RWPE2 (cell line): ENCODE results near the gene CENPN.

Source experiments
- ATAC-seq: fragments of 200-7000 bp; cut with Tn5 transposase; 3 replicates; pipeline ENCODE4 v1.9.1; 2021; ENCODE audit warnings: low read depth
- DNase-seq: peaks from one replicate; pipeline ENCODE4 v3.0.0-alpha.2; 2020; ENCODE audit warnings: low spot score
- H3K27ac ChIP-seq: fragments of 450-650 bp; 2 replicates; pipeline ENCODE4 v1.5.1; 2017; ENCODE audit warnings: mild to moderate bottlenecking; ENCODE audit not compliant: poor library complexity, severe bottlenecking
- H3K27me3 ChIP-seq: fragments of 250-450 bp; sonication (Bioruptor Pico); 2 replicates; pipeline ENCODE4 v1.5.1; 2021; ENCODE audit warnings: mild to moderate bottlenecking, moderate library complexity; ENCODE audit not compliant: insufficient read depth, poor library complexity, severe bottlenecking
- H3K36me3 ChIP-seq: fragments of 250-450 bp; sonication (Bioruptor Pico); 2 replicates; pipeline ENCODE4 v1.5.1; 2020; ENCODE audit warnings: low read depth, mild to moderate bottlenecking, moderate library complexity
- H3K4me1 ChIP-seq: fragments of 250-450 bp; sonication (Bioruptor Pico); 2 replicates; pipeline ENCODE4 v1.5.1; 2021; ENCODE audit warnings: mild to moderate bottlenecking, moderate library complexity; ENCODE audit not compliant: insufficient read depth, poor library complexity, severe bottlenecking
- H3K4me3 ChIP-seq: fragments of 250-450 bp; sonication (Bioruptor Pico); 2 replicates; pipeline ENCODE4 v1.5.1; 2021; ENCODE audit warnings: mild to moderate bottlenecking, moderate library complexity; ENCODE audit not compliant: severe bottlenecking
- H3K9me3 ChIP-seq: fragments of 250-450 bp; sonication (Bioruptor Pico); 2 replicates; pipeline ENCODE4 v1.5.1; 2021; ENCODE audit warnings: mild to moderate bottlenecking, moderate library complexity; ENCODE audit not compliant: severe bottlenecking
- TF ChIP-seq, protein P1 (sequence below): fragments of 450-650 bp; IDR thresholded peaks from one replicate; pipeline ENCODE4 v1.5.1; 2017; ENCODE audit warnings: mild to moderate bottlenecking, moderate library complexity; ENCODE audit not compliant: poor library complexity, severe bottlenecking

Gene CENPN

GRCh38 chr16:81014672-81015071 lies 7.7 kb downstream of the CENPN start:
- DNase-seq (no peak), ATAC-seq (no peak)
- TF ChIP-seq, protein P1, sequence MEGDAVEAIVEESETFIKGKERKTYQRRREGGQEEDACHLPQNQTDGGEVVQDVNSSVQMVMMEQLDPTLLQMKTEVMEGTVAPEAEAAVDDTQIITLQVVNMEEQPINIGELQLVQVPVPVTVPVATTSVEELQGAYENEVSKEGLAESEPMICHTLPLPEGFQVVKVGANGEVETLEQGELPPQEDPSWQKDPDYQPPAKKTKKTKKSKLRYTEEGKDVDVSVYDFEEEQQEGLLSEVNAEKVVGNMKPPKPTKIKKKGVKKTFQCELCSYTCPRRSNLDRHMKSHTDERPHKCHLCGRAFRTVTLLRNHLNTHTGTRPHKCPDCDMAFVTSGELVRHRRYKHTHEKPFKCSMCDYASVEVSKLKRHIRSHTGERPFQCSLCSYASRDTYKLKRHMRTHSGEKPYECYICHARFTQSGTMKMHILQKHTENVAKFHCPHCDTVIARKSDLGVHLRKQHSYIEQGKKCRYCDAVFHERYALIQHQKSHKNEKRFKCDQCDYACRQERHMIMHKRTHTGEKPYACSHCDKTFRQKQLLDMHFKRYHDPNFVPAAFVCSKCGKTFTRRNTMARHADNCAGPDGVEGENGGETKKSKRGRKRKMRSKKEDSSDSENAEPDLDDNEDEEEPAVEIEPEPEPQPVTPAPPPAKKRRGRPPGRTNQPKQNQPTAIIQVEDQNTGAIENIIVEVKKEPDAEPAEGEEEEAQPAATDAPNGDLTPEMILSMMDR = no peak
- no peak overlapping the region for H3K27ac ChIP-seq
- H3K4me3 ChIP-seq = no peak overlapping the region
- no peaks in the 10 kb centered on the region for H3K4me1 ChIP-seq
- no peaks in the 10 kb centered on the region for H3K27me3 ChIP-seq
- H3K9me3 ChIP-seq = no peaks in the 10 kb centered on the region
- H3K36me3 ChIP-seq = peaks cover 86% of the 10 kb centered on the region

- ATAC-seq (no peak), DNase-seq (no peak)
- no peaks in the 10 kb centered on the region for H3K27me3 ChIP-seq
- no peak overlapping the region for H3K27ac ChIP-seq
- no peaks in the 10 kb centered on the region for H3K9me3 ChIP-seq
- H3K36me3 ChIP-seq = peaks cover 96% of the 10 kb centered on the region
- no peak overlapping the region for H3K4me3 ChIP-seq
- TF ChIP-seq, protein P1 = no peak
- no peaks in the 10 kb centered on the region for H3K4me1 ChIP-seq
Observed at GRCh38 chr16:81018496-81018895, 11.5 kb downstream of the CENPN start.

DNA sequence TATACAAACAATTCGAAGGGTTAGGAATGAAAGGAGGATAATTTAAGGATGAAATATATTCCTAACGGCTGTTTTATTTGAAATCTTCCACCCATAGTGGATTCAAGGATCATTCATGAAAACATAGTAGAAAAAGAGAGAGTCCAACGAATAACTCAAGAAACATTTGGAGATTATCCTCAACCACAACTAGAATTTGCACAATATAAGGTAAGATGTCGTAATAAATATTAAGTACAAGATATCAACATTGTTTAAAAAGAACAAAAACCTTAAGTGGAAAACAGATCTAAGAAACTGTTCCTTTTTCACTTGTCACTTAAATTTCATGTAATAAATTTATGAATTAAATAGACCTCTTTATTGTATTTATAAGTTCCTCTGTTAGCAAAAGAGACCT lies 19.4 kb downstream of the CENPN start:
- ATAC-seq (no peak), DNase-seq (no peak)
- no peaks in the 10 kb centered on the region for H3K4me1 ChIP-seq
- H3K9me3 ChIP-seq = no peaks in the 10 kb centered on the region
- peaks cover 83% of the 10 kb centered on the region for H3K36me3 ChIP-seq
- H3K27ac ChIP-seq = no peak overlapping the region
- no peaks in the 10 kb centered on the region for H3K27me3 ChIP-seq
- TF ChIP-seq, protein P1 = no peak
- H3K4me3 ChIP-seq = no peak overlapping the region

- Histone ChIP-seq H3K9me3 (no peaks in the 10 kb centered on the region), H3K27ac (no peak overlapping the region), H3K36me3 (peaks cover 49% of the 10 kb centered on the region), H3K4me3 (no peak overlapping the region), H3K27me3 (no peaks in the 10 kb centered on the region), H3K4me1 (no peaks in the 10 kb centered on the region)
- no peak for DNase-seq
- ATAC-seq = no peak
- TF ChIP-seq, protein P1 = no peak
Observed at GRCh38 chr16:81029930-81030604, 23.1 kb downstream of the CENPN start.

DNA sequence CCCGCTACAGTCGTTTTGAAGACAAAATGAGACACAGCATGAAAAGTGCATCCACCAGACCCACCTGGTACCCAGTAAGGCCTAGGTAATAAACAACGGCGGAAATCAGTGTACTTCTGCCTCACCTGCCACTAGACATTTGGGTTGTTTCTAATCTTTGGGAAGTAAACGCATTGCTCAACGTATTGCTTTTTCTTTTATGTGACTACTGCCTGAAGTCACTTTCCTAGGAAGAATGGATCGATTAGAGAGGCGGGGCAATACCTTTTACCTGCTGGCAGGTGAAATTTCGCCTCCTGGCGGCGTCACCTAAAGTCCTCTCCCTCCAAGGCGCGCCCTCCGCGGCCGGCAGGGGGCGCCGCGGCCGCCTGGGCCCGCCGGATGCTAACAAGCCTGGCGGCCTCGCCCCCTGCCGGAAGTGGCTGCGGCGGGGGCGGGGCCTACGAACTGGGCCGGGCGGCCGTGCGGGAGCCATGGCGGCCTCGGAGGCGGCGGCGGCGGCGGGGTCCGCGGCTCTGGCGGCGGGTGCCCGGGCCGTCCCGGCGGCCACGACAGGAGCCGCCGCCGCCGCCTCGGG lies 28.5 kb downstream of the CENPN start, which contains the start of gene ATMIN:
ATMIN (plus strand) TSS at position 445 of the 577 bp plus-strand sequence; CDS start at position 474, 29 bp downstream.
- H3K4me3 ChIP-seq = peak within 1 kb of the TSS; percentile 81
- ATAC-seq (peak; percentile 96), DNase-seq (peak; percentile 78)
- H3K36me3 ChIP-seq = peaks cover 30% of the 10 kb centered on the region
- H3K27me3 ChIP-seq = no peaks in the 10 kb centered on the region
- H3K9me3 ChIP-seq = no peaks in the 10 kb centered on the region
- H3K4me1 ChIP-seq = peaks cover 3% of the 10 kb centered on the region
- peak within 1 kb of the TSS; percentile 51 for H3K27ac ChIP-seq
- TF ChIP-seq, protein P1 = peak; percentile 99
